Measurements from ENCODE around the gene ZNF764.
"Not testable (repeated sequence)": the region's sequence is repeated elsewhere in the genome, so short reads cannot be mapped to it uniquely, and the experiment has no call there.

Gene ZNF764

GRCh38 chr16:30526137-30526822, 31.9 kb downstream of the ZNF764 start, which contains the start of gene ZNF768:
TSS of gene ZNF768 (minus strand) at chr16:30526566. CDS start at chr16:30526413, 153 bp downstream.
- DNase-seq = no peak

GRCh38 chr16:30525844-30526136, 32.4 kb downstream of the ZNF764 start:
- DNase-seq = no peak

- no peak for DNase-seq
Measured at GRCh38 chr16:30524575-30525568, 33.3 kb downstream of the ZNF764 start.

GRCh38 chr16:30523768-30524574, 34.2 kb downstream of the ZNF764 start:
- DNase-seq = no peak

- DNase-seq = not testable (repeated sequence)
Measured at GRCh38 chr16:30522702-30523463, 35.3 kb downstream of the ZNF764 start.

- no peak for DNase-seq
Measured at GRCh38 chr16:30521873-30522641, 36.1 kb downstream of the ZNF764 start.

- DNase-seq = no peak
Measured at GRCh38 chr16:30521476-30521872, 36.7 kb downstream of the ZNF764 start.

- DNase-seq = no peak
Measured at GRCh38 chr16:30519120-30520049, 38.8 kb downstream of the ZNF764 start.

- DNase-seq = no peak
Measured at GRCh38 chr16:30518552-30518951, 39.6 kb downstream of the ZNF764 start.

GRCh38 chr16:30515275-30515674, 42.9 kb downstream of the ZNF764 start:
- DNase-seq = no peak

GRCh38 chr16:30511509-30511908, 46.7 kb downstream of the ZNF764 start:
- DNase-seq = no peak

- no peak for DNase-seq
Measured at GRCh38 chr16:30510376-30510938, 47.7 kb downstream of the ZNF764 start.

GRCh38 chr16:30509081-30509765, 49.0 kb downstream of the ZNF764 start:
- DNase-seq = no peak

Data from SHP77 treated with DMSO at 0.1 percent for 48 hours (cell line).